Endometrium (tissue), 2 donors: ENCODE measurements around the gene FANCC.

ENCODE experiments used
- FAIRE-seq: peaks from 2 replicates; lab custom pipeline; 2012; peaks lifted over from hg19 to GRCh38; lab: Jason Lieb, UNC
- donor health status: control.
- donor health status: control.

Gene FANCC

GRCh38 chr9:95116808-95117204 lies 200.7 kb downstream of the FANCC start:
- no peak for FAIRE-seq

DNA sequence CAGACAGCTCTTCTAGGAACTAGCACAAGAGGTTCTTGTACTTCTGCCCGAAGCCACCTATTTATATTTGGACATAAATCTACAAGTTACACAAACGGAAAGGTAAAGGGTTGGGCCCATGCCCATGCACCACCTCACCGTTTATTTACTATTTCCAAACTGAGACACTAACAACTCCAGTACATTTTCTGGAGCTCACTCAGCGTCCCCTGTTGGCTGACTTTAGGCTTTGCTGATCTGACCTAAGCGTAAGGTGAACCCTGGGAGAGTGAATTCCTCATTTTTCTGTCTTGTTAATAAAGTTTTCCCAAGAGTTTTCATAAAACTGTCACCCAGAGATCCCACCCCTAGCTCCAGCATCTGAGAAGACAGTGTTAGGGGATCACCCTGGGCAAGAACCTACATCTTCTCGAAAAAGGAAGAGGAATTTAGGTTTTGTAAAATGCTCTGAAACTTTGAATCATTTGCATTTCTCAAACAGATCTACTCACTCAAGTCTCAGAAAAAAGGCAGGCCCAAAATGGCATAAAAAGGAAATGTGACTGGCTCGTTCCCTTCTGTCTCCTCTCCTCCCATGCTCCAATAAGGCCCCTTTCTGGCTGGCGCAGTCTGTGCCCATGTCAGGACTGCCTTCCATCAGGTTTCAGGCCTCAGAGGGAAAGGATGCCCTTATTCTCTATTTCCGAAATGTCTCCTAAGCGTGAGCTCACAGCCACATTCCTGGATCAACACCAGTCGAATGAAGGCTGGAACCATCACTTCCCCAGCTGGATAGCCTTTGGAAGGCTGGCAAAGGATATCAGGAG lies 201.3 kb downstream of the FANCC start:
- no peak for FAIRE-seq

- FAIRE-seq = no peak
Observed at GRCh38 chr9:95115104-95115503, 202.4 kb downstream of the FANCC start.

DNA sequence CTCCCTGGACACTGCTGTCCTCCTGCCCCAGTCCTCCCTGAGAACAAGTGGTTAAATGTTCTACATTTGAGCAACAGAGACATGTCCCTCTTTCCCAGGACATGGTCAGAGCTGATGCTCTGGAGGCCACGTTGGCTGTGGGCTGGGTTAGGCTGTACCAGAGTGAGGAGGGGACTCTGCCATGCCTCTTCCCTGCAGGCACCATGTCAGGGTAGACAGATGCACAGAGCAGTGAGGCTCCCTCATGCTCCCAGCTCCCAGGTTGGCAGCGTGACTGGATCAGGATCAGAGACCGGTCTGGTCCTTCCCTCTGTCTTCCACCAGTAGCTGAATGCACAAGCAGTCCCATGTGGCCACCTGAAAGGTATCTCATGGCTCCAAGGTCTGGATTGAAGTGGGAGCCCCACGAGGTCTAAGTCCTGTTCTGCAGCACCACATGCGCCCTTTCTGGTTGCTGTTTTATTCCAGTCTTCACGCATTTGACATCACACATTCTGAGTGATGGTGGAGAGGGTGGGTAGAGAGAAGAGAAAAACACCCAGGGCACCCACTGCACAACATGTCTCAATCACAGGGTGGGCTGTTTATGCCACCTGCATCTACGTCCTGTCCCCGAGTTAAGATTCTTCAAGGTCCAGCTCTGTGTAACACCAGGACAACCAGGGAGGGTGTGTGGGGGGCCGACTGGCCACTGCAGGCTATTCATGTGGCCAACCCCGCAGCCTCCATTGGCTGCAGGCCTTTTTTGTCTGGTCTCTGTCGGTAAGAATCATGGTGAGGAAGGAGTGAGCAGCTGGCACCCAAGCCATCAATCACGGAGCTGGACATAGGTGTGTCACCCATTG lies 204.9 kb downstream of the FANCC start:
- no peak for FAIRE-seq

- no peak for FAIRE-seq
Observed at GRCh38 chr9:95111716-95112115, 205.8 kb downstream of the FANCC start.

DNA sequence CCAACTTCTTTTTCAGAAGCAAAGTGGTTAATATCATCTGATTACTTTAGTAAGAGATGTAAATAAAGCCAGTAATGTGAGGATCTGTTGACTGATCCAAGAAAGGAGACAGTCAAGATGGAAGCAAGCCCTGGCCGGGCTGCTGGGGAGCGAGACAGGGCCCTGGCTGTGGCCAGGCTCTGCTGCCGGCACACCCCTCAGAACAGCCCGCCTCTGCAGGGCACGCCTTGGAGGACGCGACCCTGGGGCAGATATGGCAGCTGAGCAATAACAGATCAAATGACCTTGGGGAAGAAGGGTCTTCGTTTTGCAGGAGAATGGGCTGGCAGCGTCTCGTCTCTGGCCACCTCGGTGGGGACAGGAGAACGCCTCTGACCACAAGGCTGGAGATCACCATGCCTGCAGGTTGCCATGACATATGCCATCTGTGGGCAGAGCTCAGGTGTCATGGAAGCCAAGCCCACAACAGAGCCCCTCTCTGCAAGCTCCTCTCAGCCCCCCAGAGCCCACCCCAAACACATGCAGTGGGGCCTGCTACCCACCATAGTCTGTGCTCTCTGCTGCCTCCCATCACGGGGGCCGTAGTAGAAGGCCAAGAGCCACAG lies 206.5 kb downstream of the FANCC start:
- no peak for FAIRE-seq

GRCh38 chr9:95109456-95109855 lies 208.1 kb downstream of the FANCC start:
- FAIRE-seq = no peak

- FAIRE-seq = no peak
Observed at GRCh38 chr9:95108777-95109176, 208.7 kb downstream of the FANCC start.

- FAIRE-seq = no peak
Observed at GRCh38 chr9:95107976-95108375, 209.5 kb downstream of the FANCC start.

DNA sequence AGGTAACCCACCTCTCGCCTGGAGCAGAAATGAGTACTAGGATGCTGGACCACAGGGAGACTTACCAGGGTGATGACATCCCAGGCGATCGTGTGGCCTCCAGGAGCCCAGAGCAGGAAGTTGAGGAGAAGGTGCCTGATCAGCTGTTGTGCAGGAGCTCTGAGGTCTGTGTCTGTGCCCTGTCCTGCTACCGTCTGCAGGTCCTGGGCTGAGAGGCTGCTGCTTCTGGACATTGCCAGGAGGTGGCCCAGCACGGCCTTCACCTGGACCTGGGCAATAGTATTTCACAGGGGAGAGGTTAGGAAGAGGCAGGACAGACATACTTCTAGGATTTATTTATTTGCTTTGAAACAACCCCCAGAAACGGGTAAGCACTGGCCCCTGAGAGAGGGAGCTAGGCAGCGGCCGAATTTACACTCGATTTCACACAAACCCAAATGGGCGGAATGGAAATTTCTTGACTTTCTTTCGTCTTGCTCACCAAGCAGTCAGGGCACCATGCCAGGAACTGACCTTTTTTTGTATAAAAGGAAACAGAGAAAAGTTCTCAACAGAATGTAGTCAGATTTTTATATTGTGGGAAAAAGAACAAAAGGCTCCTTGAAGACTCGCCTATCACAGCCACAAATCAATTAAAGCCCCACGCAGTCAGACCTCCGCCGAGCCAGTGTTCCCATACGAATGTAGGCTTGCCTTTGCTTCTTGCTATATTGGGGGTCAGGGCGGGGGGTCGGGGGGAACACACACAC lies 210.3 kb downstream of the FANCC start:
- FAIRE-seq = no peak

DNA sequence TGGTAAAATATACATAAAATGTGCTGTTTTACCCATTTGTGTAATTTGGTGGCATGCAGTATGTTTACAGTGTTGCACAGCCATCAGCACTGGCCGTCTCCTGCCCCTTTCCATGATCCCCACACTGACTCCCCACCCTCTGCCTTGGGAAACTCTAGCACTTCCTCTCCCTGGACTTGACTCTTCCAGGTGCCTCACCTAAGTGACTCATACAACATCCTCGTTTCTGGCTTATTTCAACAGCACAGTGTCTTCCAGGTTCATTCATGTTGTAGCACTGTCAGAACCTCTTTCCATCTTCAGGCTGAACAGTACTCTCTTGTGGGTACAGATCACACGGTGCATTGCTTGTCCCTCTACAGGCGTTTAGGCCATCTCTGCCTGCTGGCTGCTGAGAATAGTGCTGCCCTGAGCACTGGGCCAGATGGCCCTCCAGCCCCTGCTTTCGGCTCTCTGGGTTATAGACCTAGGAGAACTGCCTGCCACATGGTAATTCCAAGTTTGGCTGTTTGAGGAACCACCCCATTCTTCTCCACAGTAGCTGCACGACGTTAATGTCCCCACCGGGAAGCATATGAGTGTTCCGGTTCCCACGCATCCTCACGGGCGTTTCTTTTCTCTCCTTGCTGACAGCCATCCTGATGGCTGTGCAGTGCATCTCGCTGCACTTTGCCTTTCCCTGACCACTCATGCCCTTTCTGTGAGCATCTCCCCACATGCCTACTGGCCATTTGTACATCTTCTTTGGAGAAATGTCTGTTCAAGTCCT lies 211.8 kb downstream of the FANCC start:
- FAIRE-seq = no peak

DNA sequence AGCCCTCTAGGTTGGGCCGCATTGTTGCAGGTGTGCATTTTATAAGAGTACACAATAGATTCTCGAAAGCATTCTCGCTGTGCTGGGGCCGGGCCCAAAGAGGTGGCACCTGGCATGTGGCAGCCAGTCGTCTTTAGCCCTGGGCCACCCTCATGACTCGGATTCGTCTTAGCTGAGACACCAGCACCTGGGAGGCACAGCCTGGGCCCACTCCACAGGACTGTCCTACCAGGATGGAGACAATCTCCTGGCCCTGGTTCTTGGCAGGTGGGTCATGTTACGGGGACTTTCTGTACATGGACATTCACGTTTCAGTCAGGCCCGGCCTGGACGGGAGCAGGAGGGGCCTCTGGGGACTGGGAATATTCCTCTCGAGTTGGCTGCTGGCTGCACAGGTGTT lies 212.5 kb downstream of the FANCC start:
- FAIRE-seq = no peak

- FAIRE-seq = no peak
Observed at GRCh38 chr9:95104581-95104960, 212.9 kb downstream of the FANCC start.

- FAIRE-seq = no peak
Observed at GRCh38 chr9:95103871-95104580, 213.5 kb downstream of the FANCC start.

DNA sequence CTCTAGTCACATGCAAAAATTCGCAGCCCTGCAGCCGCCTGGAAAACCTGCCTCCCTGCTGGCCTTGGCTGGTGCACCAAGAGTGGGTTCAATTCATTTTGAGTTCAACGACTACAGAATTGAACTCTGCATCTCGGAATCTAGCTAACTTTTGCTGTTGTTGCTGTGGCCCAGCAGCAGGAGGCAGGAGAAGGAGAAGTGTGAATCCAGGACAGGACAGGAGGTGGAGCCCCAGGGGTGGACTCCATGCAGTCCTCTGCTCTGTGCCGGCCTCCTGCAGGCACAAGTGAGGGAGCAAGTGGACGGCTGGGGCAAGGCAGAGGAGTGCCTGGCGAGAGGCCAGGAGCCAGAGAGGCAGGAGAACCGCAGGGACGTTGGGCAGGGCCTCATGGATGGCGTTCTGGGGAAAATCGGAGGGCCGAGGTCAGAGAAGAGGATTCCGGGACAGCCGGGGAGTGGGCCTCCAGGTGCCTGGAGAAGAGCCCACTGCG lies 214.2 kb downstream of the FANCC start:
- peak; percentile 15 for FAIRE-seq

- FAIRE-seq = no peak
Observed at GRCh38 chr9:95102572-95102971, 214.9 kb downstream of the FANCC start.

DNA sequence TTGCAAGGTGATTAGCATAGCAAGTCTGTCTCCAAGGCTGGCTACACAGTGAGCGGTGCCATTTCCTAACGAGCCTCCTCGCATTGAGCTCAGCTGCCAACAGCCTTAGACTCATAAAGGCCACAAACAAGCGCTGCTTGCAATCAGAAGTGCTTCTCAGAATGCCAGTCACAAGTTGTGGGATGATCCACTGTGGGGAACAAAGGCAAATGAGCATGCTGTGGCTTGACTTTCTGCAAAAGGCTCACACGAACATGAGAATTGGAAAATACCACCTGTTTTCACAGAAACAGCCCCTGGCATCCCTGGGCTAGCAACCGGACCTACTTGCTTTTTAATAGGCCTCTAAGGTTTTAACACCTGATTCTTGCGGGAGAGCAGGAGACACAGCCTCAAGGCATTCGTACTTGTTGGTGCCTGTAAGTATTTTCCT lies 215.5 kb downstream of the FANCC start:
- no peak for FAIRE-seq

GRCh38 chr9:95101326-95101725 lies 216.2 kb downstream of the FANCC start:
- FAIRE-seq = no peak

DNA sequence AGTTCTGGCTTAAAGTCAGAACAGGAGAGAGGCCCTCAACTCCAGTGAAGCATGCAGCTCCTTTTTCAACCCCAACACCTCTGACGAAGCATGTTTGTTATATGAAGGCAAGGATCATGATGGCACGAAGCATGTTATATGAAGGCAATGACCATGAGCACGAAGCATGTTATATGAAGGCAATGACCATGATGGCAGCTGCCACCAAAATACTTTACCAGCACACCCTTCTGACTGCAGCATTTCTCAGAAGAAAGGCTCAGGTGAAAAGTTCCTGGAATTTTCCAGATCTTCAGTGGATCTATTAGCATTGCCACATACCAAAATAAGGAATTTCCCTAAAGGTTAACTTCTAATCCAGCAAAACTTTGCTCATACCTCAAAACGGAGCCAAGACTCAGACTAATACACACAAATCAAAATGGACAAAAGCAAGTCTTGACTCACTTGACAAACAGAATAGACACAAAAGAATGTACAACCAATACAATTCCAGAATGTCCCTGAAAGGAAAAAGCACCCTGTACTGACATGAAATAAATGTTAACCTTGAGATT lies 217.4 kb downstream of the FANCC start:
- no peak for FAIRE-seq

GRCh38 chr9:95099321-95100070 lies 218.0 kb downstream of the FANCC start:
- no peak for FAIRE-seq
